Progenitor cell of endocrine pancreas (in vitro differentiated cells): ENCODE results near the gene LDAH. TPM values are rescaled to one million over a fixed set of nuclear protein-coding genes. Genes with fewer than 3 reads are reported as not detected.

Source experiments
- DNase-seq: peaks from one replicate; pipeline ENCODE4 v3.0.0; 2021; ENCODE audit warnings: low spot score; ENCODE audit not compliant: unreplicated experiment
- H3K27ac Mint-ChIP-seq: 2 replicates; pipeline ENCODE4 v1.8.0; 2021; ENCODE audit warnings: mild to moderate bottlenecking, moderate library complexity, mixed read lengths
- H3K27me3 Mint-ChIP-seq: 2 replicates; pipeline ENCODE4 v1.8.0; 2021; ENCODE audit warnings: mixed read lengths
- H3K36me3 Mint-ChIP-seq: 2 replicates; pipeline ENCODE4 v1.8.0; 2022; ENCODE audit warnings: mixed read lengths; ENCODE audit not compliant: insufficient read depth
- H3K4me1 Mint-ChIP-seq: 2 replicates; pipeline ENCODE4 v1.8.0; 2021; ENCODE audit warnings: low read depth, mixed read lengths
- H3K4me3 Mint-ChIP-seq: 2 replicates; pipeline ENCODE4 v1.8.0; 2021; ENCODE audit warnings: low read depth, mild to moderate bottlenecking, moderate library complexity, mixed read lengths
- H3K9me3 Mint-ChIP-seq: 2 replicates; pipeline ENCODE4 v1.8.0; 2021; ENCODE audit warnings: low read depth, mixed read lengths
- CTCF ChIP-seq: fragments of 200-600 bp; sonication (generic); IDR thresholded peaks from one replicate; pipeline ENCODE4 v1.5.0; 2021; ENCODE audit warnings: antibody characterized with exemption, mild to moderate bottlenecking; ENCODE audit not compliant: unreplicated experiment
- total RNA-seq: library from RNA; stranded (reverse); gene quantifications from 2 replicates; pipeline ENCODE4 v1.2.1, GENCODE V29; 2021

Gene LDAH
- total RNA-seq, 1 donor from 2014 or later: 25.1 TPM

GRCh38 chr2:20648831-20649230 is 174.1 kb downstream of the LDAH start:
- Mint-ChIP-seq H3K4me3 (no peak overlapping the region), H3K4me1 (peaks cover 7% of the 10 kb centered on the region), H3K9me3 (no peaks in the 10 kb centered on the region), H3K27me3 (peaks cover 14% of the 10 kb centered on the region), H3K36me3 (peaks cover 9% of the 10 kb centered on the region), H3K27ac (peak overlapping the region; percentile 2)
- no peak for DNase-seq
- no peak for TF ChIP-seq CTCF

GRCh38 chr2:20648206-20648605 is 174.7 kb downstream of the LDAH start:
- Mint-ChIP-seq H3K4me3 (no peak overlapping the region), H3K9me3 (no peaks in the 10 kb centered on the region), H3K36me3 (peaks cover 11% of the 10 kb centered on the region), H3K27ac (peak overlapping the region; percentile 22), H3K4me1 (peaks cover 7% of the 10 kb centered on the region), H3K27me3 (peaks cover 14% of the 10 kb centered on the region)
- no peak for DNase-seq
- TF ChIP-seq CTCF: no peak

GRCh38 chr2:20647738-20648137 is 175.2 kb downstream of the LDAH start:
- H3K4me1 Mint-ChIP-seq: peaks cover 7% of the 10 kb centered on the region
- TF ChIP-seq CTCF: no peak
- no peaks in the 10 kb centered on the region for H3K9me3 Mint-ChIP-seq
- peaks cover 11% of the 10 kb centered on the region for H3K36me3 Mint-ChIP-seq
- no peak overlapping the region for H3K4me3 Mint-ChIP-seq
- H3K27me3 Mint-ChIP-seq: peaks cover 11% of the 10 kb centered on the region
- no peak for DNase-seq
- H3K27ac Mint-ChIP-seq: no peak overlapping the region

- Mint-ChIP-seq H3K4me1 (peaks cover 7% of the 10 kb centered on the region), H3K27me3 (peaks cover 7% of the 10 kb centered on the region), H3K9me3 (no peaks in the 10 kb centered on the region), H3K27ac (no peak overlapping the region), H3K4me3 (no peak overlapping the region), H3K36me3 (peaks cover 11% of the 10 kb centered on the region)
- no peak for TF ChIP-seq CTCF
- DNase-seq: no peak
Measured at GRCh38 chr2:20647211-20647610, 175.7 kb downstream of the LDAH start.

GRCh38 chr2:20646446-20646845 is 176.5 kb downstream of the LDAH start:
- H3K36me3 Mint-ChIP-seq: peaks cover 11% of the 10 kb centered on the region
- no peak for TF ChIP-seq CTCF
- DNase-seq: no peak
- H3K27me3 Mint-ChIP-seq: peaks cover 7% of the 10 kb centered on the region
- H3K9me3 Mint-ChIP-seq: no peaks in the 10 kb centered on the region
- H3K4me1 Mint-ChIP-seq: peaks cover 4% of the 10 kb centered on the region
- H3K27ac Mint-ChIP-seq: no peak overlapping the region
- no peak overlapping the region for H3K4me3 Mint-ChIP-seq
